Left ventricle myocardium inferior (tissue), 1 donor: Measurements from ENCODE around the gene RAI1. TPM values are rescaled to one million over a fixed set of nuclear protein-coding genes. Genes with fewer than 3 reads are reported as not detected.

Experiments
- DNase-seq: peaks from one replicate; pipeline ENCODE4 v3.0.0-alpha.2; 2020
- H3K27ac ChIP-seq: fragments of 200-600 bp; replicated peaks from 2 replicates; pipeline ENCODE4 v1.8.0; 2021
- H3K27me3 ChIP-seq: fragments of 200-600 bp; 2 replicates; pipeline ENCODE4 v1.8.0; 2021; ENCODE audit warnings: low read depth
- H3K36me3 ChIP-seq: fragments of 200-600 bp; 2 replicates; pipeline ENCODE4 v1.8.0; 2021
- H3K4me1 ChIP-seq: fragments of 200-600 bp; 2 replicates; pipeline ENCODE4 v1.8.0; 2021
- H3K4me3 ChIP-seq: fragments of 200-600 bp; 2 replicates; pipeline ENCODE4 v1.8.0; 2021; ENCODE audit warnings: mild to moderate bottlenecking, moderate library complexity
- H3K9me3 ChIP-seq: fragments of 200-600 bp; replicated peaks from 2 replicates; pipeline ENCODE4 v1.8.0; 2021
- intact Hi-C: fragments of 100-400 bp; cut with micrococcal nuclease; formaldehyde crosslinking; loops from one replicate; pipeline ENCODE4 v1.11.0; 2022
- total RNA-seq: library from RNA; stranded (reverse); fragmentation: NEBNext Ultra II Directional; extraction: Animal tissue kit (Norgen Biotek cat#: 25700); gene quantifications from one replicate; pipeline ENCODE4 v1.2.1, GENCODE V29; 2021
- TF ChIP-seq, protein P1 (sequence below): fragments of 200-600 bp; IDR thresholded peaks from 2 replicates; pipeline ENCODE4 v1.8.0; 2021; ENCODE audit warnings: antibody characterized with exemption, mild to moderate bottlenecking, borderline replicate concordance
- donor health status: DM: no; HTN: yes; CAD: no; lungs with severe emphysema.

RAI1 gene
- total RNA-seq, 1 donor from 2014 or later, result 22.5 TPM

DNA sequence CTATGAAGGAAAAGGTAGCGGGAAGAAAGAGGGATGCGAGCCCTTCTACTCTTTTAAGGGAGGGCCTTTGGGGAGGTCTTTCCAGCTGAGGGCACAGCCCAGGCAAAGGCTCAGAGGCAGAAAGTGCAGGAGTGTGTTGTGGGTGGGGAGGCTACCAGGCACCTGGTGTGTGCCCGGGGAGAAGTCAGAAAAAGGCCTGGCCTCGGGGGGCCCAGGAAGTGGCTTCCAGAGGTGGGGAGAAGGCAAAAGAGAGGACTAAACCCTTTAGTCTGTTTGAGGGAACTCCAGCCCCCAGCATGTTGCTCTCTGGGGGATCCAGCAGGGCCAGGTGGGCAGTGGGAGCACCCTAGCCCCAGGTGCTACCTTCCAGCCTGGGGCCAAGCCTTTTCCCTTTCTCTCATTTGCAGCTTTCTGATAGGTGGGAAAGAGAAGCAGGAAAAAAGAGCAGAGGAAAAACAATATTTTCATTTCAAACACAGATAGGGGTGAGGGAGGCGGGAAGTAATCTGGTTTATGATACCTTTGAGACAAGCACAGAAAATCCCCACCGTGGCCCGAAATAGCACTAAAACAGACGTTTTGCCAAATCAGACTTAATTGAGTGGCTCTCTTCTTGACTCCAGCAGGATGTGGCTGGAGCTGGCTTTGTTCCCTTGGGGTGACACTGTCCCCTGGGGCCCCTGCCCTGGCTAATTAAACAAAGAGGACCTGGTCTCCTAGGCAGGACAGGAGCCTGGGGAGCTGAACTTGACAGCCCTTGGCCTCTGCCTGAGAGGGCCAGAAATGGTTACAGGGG, 10.4 kb downstream of the RAI1 start:
- intact Hi-C loops, result loop anchor here (10.0 kb wide), 1 partner anchor 93 kb away; no protein-coding TSS in a partner anchor
- H3K27ac ChIP-seq, result peak overlapping the region; percentile 96
- TF ChIP-seq, protein P1, sequence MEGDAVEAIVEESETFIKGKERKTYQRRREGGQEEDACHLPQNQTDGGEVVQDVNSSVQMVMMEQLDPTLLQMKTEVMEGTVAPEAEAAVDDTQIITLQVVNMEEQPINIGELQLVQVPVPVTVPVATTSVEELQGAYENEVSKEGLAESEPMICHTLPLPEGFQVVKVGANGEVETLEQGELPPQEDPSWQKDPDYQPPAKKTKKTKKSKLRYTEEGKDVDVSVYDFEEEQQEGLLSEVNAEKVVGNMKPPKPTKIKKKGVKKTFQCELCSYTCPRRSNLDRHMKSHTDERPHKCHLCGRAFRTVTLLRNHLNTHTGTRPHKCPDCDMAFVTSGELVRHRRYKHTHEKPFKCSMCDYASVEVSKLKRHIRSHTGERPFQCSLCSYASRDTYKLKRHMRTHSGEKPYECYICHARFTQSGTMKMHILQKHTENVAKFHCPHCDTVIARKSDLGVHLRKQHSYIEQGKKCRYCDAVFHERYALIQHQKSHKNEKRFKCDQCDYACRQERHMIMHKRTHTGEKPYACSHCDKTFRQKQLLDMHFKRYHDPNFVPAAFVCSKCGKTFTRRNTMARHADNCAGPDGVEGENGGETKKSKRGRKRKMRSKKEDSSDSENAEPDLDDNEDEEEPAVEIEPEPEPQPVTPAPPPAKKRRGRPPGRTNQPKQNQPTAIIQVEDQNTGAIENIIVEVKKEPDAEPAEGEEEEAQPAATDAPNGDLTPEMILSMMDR, result no peak
- H3K9me3 ChIP-seq, result no peaks in the 10 kb centered on the region
- DNase-seq, result no peak
- H3K36me3 ChIP-seq, result no peaks in the 10 kb centered on the region
- peaks cover 70% of the 10 kb centered on the region for H3K4me1 ChIP-seq
- no peak overlapping the region for H3K4me3 ChIP-seq
- H3K27me3 ChIP-seq, result no peaks in the 10 kb centered on the region

DNA sequence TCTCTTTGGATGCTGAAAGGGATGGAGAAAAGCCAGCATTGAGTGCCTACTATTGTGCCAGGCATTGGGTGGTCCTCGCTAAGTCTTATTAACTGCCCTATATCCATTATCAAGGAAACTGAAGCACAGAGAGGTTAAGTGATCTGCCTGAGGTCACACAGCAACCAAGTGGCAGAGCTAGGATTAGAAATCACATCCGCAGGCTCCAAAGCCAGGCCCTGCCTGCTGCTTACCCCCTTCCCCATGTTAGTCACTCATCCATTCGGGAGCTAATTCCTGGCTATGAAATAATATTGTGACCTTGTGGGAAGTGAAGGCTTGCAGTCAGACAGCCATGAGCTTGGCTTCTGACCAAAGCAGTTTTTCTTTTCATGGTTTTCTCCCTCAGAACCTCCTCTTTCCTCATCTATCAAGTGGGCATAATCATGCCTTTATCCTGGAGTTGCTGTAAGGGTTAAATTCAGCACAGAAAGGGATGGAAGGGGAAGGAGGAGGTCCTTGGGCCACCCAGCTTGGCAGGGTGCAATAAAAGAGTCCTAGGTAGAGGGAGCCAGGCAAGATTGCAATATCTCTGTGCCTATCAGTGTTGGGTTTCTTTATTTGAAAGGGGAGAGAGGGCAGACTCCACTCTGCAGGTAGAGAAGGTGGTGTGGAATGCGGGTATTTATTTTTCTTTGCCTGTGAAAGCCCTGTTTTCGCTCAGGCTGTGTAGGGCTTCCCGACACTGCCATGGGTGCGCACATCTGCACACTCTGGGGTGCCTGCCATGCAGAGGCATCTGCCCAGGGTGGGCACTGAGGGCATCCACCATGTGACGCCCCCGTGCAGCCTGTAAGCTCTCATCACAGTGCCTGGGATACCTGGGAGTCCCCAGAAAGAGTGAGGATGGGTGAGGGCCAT, 11.3 kb downstream of the RAI1 start:
- no peaks in the 10 kb centered on the region for H3K9me3 ChIP-seq
- DNase-seq, result no peak
- H3K4me1 ChIP-seq, result peaks cover 73% of the 10 kb centered on the region
- H3K27ac ChIP-seq, result peak overlapping the region; percentile 96
- H3K36me3 ChIP-seq, result no peaks in the 10 kb centered on the region
- intact Hi-C loops, result loop anchor here (10.0 kb wide), 1 partner anchor 92 kb away; no protein-coding TSS in a partner anchor
- TF ChIP-seq, protein P1, result no peak
- H3K4me3 ChIP-seq, result no peak overlapping the region
- no peaks in the 10 kb centered on the region for H3K27me3 ChIP-seq

DNA sequence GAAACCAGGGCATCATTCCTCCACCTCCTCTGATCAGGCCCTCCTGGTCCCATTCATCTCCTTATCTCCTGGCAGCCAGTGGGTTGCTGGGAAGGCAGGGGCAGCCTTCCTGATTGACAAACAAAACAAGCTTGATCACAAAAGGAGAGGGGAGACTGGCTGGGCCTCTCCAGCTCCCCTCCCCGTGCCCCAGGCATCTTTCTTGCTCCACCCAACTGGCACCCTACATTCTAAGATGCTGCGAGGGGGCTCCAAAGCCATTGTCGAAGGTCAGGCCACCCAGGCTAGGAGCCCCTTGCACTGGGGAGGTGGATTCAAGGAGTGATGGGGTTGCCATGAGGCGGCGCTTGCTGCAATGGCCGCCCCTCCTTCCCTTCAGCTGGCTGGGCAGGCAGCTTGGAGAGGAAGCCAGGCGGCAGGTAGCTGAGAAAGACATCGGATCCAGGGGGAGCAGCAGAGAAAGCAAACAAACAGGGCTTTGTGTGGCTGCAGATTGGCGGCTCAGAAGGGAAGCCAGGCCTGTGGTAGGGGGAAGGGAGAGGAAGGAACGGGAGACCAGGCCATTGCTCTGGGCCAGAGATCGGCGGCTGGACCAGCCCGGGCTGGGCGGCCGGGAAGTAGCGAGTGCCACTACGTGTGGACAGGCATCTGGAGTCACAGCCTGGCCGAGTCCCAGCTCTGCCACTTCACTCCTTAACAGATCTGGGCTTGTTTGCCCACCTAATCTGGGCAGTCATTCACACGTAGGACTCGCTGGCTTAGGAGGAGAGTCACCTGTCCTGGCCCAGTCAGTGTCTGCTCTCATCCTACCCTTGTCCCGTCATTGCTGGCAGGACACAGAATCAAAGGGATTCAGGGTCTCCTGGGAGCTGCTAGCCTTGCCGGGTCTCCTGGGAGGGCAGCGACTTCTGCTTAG, 12.3 kb downstream of the RAI1 start:
- H3K4me1 ChIP-seq, result peaks cover 82% of the 10 kb centered on the region
- peak; percentile 70 for DNase-seq
- TF ChIP-seq, protein P1, result no peak
- H3K27ac ChIP-seq, result peak overlapping the region; percentile 96
- intact Hi-C loops, result loop anchor here (10.0 kb wide), 1 partner anchor 91 kb away; no protein-coding TSS in a partner anchor
- no peaks in the 10 kb centered on the region for H3K27me3 ChIP-seq
- H3K36me3 ChIP-seq, result no peaks in the 10 kb centered on the region
- peak overlapping the region; percentile 73 for H3K4me3 ChIP-seq
- H3K9me3 ChIP-seq, result no peaks in the 10 kb centered on the region

DNA sequence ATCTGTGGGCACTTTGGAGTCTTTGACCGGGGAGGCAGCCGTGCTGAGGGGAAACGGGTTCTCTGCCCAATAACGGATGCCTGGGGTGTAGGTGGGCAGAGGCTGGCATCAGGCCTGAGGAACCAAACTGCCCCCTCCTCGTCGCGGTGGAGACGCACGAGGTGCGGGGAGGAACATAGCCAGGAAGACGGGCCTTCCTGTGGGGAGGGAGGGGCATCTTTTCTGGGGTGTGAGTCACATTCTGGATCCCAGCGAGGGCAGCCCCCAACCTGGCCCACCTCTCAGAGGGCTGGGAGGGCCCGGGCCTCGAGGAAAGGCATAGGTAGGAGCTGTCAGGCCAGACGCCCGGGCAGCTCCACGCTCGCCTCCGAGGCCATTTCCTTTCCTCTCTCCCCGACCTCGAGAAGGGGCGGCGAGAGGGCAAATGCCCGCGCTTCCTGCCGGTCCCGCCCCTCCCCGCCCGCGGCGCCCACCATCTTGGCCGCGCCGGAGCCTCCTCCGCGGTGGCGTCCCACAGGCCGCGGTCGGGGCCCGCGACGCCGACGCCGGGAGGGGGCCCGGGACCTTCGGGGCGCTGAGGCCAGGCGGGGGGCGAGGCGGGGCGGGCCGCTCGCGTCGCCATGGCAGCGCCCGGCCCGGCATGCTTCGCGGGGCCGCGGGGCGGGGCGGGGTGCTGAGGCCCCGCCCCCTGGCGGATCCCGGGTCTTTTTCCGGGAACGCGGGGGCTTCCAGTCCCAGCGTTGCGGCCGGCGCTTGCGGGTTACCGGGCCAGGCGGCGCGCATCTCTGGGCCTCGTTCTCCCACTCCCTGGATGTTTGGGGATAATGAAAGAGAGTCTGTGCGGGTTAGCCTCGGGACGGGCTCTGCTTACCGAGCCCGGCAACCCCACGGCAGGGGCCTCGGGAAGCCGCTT, 13.2 kb downstream of the RAI1 start:
- Histone ChIP-seq H3K27ac (peak overlapping the region; percentile 96), H3K27me3 (no peaks in the 10 kb centered on the region), H3K4me1 (peaks cover 91% of the 10 kb centered on the region), H3K36me3 (no peaks in the 10 kb centered on the region), H3K4me3 (peak overlapping the region; percentile 73), H3K9me3 (no peaks in the 10 kb centered on the region)
- TF ChIP-seq, protein P1, result no peak
- intact Hi-C loops, result loop anchor here (10.0 kb wide), 1 partner anchor 90 kb away; no protein-coding TSS in a partner anchor
- DNase-seq, result peak; percentile 76
